ENCODE measurements around the gene MYLIP.

The MYLIP gene

DNA sequence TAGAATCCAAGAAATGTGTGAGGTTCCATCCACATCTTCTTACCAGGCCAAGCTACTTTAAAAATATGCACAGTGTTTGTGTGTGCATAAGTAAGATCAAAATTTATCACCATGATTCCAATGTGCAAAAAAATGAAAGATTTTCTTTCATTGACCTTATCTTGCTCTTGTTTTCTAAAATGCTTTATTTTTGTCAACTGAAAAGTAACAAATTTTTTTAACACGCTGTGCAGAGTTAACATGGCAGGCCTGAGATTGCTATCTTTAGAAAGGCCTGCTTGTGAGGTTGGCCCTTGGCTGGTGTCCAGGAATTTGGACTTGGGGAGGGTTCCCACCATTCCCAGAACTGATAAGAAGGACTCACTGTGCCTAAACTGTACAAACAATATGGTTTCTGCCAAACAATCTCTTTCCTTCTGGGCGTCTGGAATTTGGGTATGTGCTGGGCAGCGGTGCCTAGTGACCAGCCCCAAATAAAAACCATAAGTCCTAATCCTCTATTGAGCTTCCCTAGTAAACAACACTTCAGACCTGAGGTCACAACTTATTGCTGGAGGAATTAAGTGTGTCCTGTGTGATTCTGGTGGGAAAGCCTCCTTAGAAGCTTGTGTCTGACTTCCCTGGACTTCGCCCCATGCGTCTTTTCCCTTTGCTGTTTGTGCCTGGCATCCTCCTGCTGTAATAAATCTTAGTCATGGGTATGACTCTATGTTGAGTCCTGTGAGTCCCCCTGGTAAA, 19.8 kb upstream of the MYLIP start:
- no peak for DNase-seq

DNA sequence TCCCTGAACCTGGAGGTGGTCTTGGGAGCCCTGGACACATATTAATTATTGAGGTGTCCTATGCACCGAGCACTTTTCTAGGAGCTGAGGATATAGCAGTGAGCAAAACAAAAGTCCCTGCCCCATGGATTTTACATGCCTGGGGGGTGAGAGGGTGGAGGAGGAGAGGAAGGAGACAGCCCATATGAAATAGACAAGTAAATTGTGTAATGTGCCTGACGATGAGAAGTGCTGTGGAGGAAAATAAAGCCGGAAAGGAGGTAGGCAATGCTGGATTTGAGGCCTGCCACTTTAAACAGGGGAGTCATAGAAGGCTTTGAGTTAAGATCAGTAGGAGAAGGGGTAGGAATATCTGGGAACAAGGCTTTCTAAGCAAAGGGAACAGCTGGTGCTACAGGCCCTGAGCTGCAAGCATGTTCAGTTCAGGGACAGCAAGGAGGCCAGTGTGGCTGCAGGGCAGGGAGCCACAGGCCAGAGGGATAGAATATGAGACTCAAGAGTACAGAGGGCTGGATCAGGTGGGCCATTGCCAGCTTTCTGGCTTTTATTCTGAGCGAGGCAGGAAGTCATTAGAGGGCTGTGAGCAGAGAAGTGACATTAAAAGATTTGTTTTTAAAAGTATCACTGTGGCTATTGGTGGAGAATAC, 19.1 kb upstream of the MYLIP start:
- no peak for DNase-seq

DNA sequence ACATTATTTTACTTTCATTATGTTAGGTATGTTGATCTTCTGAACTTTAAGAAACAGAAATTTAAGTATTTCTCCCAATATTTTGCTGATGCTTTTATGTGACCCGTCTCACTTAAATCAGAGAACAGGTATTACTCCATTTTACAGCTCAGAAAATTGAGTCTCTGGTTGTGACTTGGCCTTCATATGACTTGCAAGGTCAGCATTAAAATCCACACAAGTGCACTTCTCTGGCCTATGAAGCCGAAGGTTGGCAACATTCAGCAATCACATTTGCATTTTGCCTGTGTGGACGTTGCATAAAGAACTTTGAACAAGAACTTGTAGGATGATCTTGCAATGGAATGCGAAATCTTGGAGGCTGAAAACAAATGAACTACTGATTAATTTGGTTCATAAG, 10.1 kb upstream of the MYLIP start:
- no peak for DNase-seq

DNA sequence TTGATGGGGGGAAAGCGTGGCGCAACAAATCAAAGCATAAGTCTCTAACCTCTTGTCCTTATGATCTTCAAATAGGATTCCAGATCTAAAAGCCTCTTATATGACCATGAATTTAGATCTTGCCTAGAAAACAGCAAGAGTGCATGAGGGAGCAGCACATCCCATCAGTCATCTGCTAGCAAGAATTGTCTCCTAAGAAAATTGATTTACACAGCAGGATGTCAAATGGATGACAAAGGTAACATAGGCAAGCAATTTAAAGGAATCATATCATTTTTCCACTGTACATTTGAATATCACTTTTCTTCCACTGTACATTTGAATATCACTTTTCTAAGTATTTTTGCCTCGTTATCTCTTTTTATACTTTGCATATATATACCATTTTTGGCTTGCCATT, 7.5 kb upstream of the MYLIP start:
- DNase-seq: no peak

DNA sequence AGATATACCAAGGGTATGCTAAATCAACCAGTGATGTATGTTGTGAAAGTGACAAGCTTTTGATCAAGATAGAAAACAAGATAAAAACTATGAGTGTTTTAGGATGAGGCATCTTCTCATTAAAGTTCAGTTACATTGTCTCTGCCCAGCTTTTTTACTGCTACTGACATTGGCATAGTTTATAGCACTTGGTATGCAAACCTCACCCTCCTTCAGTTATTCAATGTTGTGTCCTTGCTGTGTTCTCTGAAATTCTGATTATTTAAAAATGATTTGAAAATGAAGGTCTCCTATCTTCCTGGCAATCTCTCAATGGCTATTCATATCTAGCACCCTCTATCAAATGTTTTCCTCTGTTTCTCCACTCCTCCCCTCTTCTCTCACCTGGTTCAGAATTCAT, 6.7 kb upstream of the MYLIP start:
- no peak for DNase-seq

DNA sequence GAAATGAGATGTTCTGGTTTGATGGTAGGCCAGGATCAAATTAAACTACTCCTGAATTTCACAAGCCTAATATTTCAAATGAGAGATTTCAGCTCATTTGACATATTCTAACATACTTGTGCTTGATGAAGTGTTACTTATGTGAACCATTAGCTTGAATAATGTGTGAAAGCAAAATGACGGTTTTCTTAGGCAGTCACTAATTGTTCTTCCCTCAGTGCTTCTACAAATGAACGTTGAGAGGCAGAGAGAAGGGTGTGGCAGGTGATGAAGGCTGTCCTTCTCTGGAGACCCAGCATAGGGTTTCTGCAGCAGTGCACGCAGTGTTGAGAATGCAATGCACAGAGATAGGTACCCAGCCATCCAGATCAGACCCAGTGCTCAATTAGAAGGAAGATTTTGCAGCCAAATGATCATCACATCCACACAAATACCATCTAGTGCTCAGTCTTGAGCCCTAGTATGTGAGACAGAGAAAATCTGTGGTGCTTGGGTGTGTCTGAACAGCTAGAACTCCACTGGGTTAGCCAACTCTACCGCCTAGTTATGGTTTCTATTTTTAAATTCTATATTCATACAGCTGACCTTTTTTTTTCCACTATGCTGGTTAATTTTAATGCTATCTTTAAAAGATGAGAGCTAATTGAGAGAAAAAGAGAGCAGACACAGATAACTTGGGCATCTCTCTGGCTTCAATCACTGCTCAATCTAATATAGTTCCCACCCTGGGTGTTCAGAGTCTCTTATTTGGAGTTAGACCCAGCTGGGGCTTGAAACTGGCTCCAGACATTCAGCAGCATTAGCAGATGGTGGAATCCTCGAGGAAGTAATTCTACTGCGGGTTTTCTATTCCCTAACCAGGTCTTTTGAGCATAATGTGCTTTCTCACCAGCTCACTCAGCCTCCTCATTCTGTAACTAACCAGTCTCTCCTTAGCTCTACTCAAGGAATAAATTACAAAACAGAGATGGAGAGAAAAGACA, 4.4 kb upstream of the MYLIP start:
- no peak for DNase-seq

DNA sequence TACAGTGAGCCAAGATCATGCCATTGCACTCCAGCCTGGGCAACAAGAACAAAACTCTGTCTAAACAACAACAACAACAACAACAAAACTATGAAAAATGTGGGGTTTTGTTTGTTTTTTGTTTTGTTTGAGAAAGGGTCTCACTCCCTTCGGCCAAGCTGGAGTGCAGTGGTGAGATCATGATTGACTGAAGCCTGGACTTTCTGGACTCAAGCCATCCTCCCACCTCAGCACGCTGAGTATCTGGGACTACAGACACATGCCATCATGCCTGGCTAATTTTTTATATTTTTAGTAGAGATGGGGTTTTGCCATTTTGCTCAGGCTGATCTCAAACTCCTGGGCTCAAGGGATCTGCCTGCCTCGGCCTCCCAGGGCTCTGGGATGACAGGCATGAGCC, 2.8 kb upstream of the MYLIP start:
- no peak for DNase-seq

DNA sequence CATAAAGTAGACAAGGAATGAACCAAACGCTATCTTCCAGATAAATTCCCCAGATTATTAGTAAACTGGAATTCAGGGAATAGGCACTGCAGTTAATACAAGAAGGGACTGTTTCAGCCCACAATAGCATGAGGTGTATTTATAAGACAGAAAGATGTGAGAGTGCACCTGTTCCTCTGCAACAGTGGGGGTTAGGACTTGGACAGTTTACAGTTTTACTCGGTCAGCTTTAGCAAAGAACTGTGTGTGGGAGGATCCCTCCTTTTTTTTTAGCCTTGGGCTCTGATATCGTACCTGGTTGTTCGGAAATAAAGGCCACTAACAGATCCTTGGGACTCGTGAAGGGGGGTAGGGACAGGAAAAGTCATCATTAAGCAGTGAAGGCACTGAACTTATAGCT, 2.0 kb upstream of the MYLIP start:
- DNase-seq: no peak

DNA sequence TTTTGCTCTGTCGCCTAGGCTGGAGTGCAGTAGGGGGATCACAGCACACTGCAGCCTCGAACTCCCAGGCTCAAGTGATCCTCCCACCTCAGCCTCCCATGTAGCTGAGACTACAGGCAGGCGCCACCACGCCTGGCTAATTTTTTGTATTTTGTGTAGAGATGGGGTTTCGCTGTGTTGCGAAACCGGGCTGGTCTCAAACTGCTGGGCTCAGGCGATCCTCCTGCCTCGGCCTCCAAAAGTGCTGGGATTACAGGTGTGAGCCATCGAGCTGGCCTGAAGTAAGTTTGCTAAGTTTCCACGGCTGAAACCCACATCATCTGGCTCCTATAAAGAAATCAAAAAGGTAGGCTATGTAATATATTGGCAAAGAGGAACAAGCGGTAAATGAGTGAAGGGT, 1.4 kb upstream of the MYLIP start:
- no peak for DNase-seq

DNA sequence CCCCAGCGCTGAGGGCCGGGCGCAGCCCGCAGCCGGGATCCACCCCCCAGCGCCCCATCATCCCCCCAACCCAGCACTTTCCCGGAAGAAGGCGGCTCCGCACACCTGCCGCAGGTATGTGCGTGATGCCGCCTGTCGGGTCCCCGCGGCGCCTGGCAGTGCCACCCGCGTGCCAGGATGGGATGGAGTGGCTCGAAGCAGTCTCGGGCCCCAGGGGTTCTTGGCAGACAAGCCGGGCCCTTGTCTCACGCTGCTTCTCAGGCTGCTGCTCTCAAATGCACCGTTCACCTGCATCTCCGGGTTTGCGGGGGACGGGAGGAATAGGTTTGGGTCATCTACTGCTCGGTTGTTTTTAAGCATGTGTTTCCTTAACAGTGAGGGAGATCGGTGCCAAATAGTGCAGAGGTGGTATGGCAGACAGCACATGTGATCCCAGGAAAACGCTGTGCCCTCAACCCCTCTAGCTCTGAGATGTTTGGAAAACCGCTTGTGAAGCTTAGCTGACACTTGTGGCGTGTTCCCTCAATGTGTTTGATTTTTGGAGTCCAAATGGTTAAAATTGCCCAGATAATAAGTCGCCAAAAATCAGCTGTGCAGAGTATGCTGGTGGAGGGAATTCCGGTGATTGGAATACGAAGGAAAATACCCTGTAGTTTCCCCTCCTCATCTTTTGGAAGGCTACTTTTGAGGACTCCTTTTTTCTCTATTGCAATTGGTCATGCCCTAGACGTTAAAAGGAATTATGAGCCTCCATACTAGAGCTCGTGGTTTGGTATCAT, 926 bp downstream of the MYLIP start:
- DNase-seq: peak in 1 of 2 experiments; percentile 36

DNA sequence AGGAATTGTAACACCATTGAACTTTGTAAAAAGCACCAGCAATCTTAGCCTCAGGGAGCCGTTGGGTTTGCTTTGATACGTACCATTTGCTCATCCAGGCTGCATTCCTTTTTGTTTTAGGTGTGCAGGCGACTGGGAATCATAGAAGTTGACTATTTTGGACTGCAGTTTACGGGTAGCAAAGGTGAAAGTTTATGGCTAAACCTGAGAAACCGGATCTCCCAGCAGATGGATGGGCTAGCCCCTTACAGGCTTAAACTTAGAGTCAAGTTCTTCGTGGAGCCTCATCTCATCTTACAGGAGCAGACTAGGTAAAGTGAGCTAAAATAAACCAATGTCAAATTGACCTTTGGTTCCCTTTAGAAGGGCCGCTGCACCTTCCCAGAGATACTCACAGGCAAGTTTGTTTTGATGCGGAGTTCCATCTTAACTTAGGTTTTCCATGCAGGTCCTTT, 1.6 kb downstream of the MYLIP start:
- DNase-seq: no peak

DNA sequence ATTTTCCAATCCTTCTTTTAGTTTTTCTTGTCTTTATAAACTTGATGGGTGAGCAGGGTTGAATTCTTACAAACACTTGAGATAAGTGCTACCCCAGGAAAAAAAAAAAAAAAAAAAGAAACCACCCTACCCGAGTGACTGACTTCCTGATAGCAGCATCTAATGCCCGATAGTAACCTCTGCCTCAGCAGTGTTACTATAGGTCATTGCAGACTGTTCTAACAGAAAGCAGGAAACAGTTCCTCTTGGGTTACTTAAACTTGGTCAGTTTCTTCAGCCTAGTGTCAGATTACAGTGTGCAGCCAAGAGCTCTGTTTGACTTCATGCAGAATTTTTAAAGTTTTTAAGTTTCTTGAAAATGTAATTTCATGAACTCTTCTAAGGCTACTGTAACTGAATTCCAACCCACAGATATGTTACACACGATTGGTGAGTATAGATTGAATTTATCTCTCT, 2.1 kb downstream of the MYLIP start:
- no peak for DNase-seq

DNA sequence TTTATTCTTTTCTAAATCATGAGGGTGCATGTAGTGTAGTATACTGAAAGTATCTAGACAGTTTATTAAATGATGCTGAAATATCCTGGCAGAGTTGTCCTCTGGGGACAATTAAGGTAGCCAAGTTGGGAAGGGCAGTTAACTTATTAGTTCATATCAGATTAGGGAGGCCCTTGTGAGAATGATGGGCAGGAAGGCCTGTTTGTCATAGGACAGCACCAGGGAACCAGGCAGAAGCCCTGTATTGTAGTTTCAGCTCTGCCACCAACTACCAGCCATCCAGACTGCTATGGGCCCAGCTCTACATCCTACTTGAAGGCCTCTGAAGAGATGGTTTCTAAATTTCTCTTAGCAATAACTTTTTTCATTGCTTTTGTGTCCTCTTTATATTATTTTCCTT, 4.0 kb downstream of the MYLIP start:
- no peak for DNase-seq

DNA sequence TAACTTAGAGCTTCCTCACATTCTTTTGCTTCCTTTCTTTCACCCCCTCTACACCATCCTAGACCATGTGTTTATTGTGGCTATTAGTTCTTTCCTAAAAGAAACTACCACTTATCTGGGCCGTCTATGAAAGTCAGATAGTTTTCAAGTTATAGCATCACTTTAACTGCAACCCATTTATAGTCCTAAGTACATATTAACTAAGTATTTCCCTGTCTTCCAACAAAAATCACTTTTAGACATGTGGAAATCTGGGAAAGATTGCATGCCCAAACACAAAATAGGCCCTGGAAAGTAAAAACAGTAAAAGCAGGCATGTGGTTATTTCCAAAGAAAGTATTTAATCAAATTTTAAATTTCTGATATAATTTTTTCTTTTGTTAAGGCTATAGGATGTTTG, 5.5 kb downstream of the MYLIP start:
- DNase-seq: no peak

DNA sequence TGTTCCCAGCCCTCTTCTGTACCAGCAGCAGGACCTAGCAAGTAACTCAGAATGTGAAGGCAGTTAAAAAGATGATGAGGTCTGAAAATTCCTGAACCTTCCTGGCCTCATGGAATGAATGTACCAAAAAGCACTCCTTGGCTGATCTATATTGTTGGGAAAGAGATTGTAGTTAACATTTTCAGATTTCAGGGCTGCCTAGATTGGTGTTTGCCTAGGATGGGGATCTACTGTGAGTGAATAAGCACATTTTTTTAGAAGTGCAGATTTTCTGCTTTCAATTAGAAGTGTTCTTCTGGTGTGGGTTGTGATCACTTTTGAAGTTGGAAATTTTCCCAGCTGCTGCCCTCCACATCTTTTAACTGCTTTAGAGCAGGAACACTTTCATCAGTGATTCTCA, 6.2 kb downstream of the MYLIP start:
- DNase-seq: no peak

DNA sequence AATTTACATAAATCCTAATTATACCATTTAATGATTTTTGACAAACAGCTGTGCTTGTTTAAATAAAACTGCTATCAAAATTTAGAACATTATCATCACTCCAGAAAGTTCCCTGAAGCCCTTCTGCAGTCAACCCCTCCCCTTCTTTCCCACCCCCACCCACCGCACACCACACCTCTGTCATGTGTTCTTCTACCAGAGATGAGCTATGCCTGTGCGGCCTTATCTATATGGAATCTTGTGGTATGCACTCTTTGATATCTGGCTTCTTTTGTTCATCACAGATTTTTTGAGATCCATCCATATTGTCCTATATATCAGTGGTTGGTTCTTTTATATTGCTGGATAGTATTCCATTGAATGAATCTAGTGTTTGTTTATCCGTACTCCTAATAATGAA, 7.2 kb downstream of the MYLIP start:
- DNase-seq: no peak

DNA sequence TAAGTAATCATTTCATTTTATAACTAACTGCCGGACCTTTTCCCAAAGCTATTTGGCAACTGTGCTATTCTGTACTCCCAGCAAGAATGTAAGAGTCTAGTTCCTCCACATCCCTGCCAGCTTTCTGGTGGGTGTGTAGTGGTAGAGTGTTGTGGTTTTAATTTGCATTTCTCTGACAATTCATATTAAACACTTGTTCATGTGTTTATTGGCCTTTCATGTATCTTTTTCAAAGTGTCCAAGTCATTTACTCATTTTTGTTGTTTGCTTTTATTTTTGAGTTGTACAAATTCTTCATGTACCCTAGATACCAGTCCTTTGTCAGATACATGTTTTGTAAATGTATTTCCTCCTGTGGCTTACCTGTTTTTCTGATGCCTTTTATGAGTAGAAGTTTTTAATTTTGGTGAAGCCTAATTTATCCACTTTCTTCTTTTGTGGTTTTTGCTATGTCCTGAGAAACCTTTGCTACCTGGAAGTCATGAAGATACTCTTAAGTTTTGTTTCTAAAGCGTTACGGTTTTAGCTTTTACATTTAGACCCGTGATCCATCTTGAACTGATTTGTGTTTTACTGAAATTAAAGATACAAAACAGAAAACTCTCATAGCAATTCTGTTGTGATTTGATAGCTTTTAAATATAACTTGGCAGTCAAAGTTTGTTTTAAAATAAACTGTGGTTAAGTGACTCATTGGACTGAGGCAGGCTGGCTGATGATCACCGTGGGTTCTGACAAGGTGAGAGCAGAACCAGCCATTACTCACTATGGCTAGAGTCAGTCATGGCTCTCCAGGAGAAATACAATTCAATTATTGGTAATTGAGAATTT, 8.0 kb downstream of the MYLIP start:
- no peak for DNase-seq

DNA sequence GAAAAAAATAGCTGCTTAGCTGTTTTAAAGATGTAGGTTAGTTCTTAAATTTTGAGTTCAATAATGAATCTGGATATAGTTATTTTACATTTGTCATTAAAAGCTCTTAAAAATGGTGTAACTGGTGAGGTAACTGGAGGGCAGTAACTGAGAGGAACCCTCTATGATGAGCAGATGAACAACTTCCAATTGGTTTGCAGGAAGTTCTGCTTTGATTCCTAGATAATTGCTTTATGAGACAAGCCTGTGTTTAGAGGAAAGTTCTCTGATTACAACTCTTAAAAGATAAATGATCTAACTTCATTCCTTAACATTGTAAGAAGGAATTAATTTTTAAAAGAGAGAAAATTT, 8.5 kb downstream of the MYLIP start:
- no peak for DNase-seq

DNA sequence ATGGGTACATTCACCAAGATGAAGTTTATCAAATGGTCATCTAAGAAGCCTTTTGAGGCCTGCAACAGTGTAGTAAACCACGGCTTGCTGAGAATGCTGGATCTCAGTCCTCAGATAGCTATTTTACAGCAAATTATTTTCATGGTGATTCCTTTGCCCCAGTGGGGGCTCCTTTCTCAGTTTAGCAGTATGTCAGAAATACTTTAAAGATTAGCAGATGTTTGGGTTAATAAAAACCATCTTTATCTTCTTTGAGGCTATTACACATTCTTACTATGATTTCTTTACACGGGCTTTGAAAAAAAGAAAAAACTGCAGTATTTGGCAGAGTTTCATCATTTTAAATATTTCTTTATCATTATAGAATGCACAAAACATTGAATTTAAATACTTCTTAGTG, 10.7 kb downstream of the MYLIP start:
- no peak for DNase-seq

DNA sequence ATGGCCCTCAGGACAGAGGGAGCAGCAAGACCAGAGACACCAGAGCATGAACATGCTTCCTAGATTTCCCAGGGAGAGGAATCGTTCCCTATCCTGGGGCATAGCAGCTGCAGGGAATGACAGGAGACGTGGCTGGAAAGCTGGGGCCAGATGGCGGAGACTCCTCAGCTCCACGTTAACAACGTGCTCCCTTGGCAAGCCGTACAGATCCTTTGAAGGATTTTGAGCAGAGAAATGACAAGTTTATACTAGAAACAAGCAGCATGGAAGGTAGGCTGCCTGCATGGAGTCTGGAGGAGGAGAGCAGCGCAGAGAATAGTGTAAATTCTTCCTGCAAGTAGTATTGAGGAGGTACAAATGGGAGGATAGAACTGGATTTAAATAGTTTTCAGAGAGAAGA, 11.7 kb downstream of the MYLIP start:
- no peak for DNase-seq

DNA sequence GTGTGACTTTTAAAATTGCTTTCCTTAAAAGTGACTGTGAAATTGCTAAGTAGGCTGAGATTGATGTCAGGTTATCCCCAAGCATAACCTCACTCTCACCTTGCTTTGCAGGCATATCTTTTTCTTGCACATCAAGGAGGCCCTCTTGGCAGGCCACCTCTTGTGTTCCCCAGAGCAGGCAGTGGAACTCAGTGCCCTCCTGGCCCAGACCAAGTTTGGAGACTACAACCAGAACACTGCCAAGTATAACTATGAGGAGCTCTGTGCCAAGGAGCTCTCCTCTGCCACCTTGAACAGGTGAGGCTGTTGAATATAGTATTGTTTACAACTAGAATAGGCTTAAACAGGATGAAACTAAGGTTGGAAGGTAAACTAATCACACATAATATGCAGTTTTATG, 12.6 kb downstream of the MYLIP start:
- no peak for DNase-seq

DNA sequence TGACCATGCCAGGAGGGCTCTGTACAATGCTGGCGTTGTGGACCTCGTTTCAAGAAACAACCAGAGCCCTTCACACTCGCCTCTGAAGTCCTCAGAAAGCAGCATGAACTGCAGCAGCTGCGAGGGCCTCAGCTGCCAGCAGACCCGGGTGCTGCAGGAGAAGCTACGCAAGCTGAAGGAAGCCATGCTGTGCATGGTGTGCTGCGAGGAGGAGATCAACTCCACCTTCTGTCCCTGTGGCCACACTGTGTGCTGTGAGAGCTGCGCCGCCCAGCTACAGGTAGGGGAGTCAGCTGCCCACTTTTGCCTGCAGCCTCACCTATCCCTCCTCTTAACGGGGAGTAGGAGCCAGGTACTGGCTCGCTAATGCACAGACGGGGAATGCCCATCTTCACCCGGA, 16.2 kb downstream of the MYLIP start:
- DNase-seq: no peak
